NB4 (cell line): ENCODE measurements around the gene LCA5L.

Experiments used
- POLR2A ChIP-seq: IDR thresholded peaks from 2 replicates; pipeline ENCODE4 v1.6.1; 2011; ENCODE audit warnings: mild to moderate bottlenecking; ENCODE audit not compliant: insufficient read length; ENCODE audit errors: extremely low read depth
- TF ChIP-seq, protein P1 (sequence below): IDR thresholded peaks from 2 replicates; pipeline ENCODE4 v1.6.1; 2011; ENCODE audit warnings: low read depth, low read length

GRCh38 chr21:39373634-39374033 is 71.9 kb downstream of the LCA5L start:
- TF ChIP-seq, protein P1, sequence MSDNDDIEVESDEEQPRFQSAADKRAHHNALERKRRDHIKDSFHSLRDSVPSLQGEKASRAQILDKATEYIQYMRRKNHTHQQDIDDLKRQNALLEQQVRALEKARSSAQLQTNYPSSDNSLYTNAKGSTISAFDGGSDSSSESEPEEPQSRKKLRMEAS: peak; percentile 72
- no peak for TF ChIP-seq POLR2A
